GM19193 (cell line): ENCODE data around the gene EAPP.

Experiments
- POLR2A ChIP-seq: IDR thresholded peaks from 4 replicates; pipeline ENCODE4 v1.6.1; 2011; ENCODE audit not compliant: insufficient read depth, insufficient read length; ENCODE audit errors: extremely low read depth

Gene EAPP

GRCh38 chr14:34475163-34475562 is 64.3 kb downstream of the EAPP start:
- no peak for TF ChIP-seq POLR2A

GRCh38 chr14:34474187-34474679 is 65.3 kb downstream of the EAPP start:
- TF ChIP-seq POLR2A: no peak

- TF ChIP-seq POLR2A: no peak
Measured at GRCh38 chr14:34472706-34473279, 66.7 kb downstream of the EAPP start.

- TF ChIP-seq POLR2A: no peak
Measured at GRCh38 chr14:34470319-34470718, 69.2 kb downstream of the EAPP start.

- no peak for TF ChIP-seq POLR2A
Measured at GRCh38 chr14:34466691-34467090, 72.8 kb downstream of the EAPP start.
